Activated naive CD8-positive, alpha-beta T cell treated with anti-CD3 and anti-CD28 coated beads for 36 hours (primary cell): Measurements from ENCODE around the gene FUT3. TPM values are rescaled to one million over a fixed set of nuclear protein-coding genes. Genes with fewer than 3 reads are reported as not detected.
"Not testable (repeated sequence)": the region's sequence is repeated elsewhere in the genome, so short reads cannot be mapped to it uniquely, and the experiment has no call there.

ENCODE experiments used
- DNase-seq: peaks from one replicate; pipeline ENCODE4 v3.0.0; 2021
- H3K27ac Mint-ChIP-seq: one replicate; pipeline ENCODE4 v1.8.0; 2022; ENCODE audit warnings: mild to moderate bottlenecking, moderate library complexity, mixed read lengths
- H3K27me3 Mint-ChIP-seq: one replicate; pipeline ENCODE4 v1.8.0; 2022; ENCODE audit warnings: mild to moderate bottlenecking, mixed read lengths
- H3K36me3 Mint-ChIP-seq: one replicate; pipeline ENCODE4 v1.8.0; 2021; ENCODE audit warnings: mild to moderate bottlenecking, mixed read lengths
- H3K4me1 Mint-ChIP-seq: one replicate; pipeline ENCODE4 v1.8.0; 2021; ENCODE audit warnings: mixed read lengths
- H3K4me3 Mint-ChIP-seq: one replicate; pipeline ENCODE4 v1.8.0; 2022; ENCODE audit warnings: mild to moderate bottlenecking, moderate library complexity, mixed read lengths
- H3K9me3 Mint-ChIP-seq: one replicate; pipeline ENCODE4 v1.8.0; 2022; ENCODE audit warnings: mixed read lengths
- total RNA-seq, 2 experiments: library from RNA; stranded (reverse); gene quantifications; one replicate each; pipeline ENCODE4 v1.2.3, GENCODE V29; 2021

Gene FUT3
- total RNA-seq, 2 experiments from 2014 or later, result not detected

- H3K27ac Mint-ChIP-seq, result no peak overlapping the region
- DNase-seq, result no peak
- no peaks in the 10 kb centered on the region for H3K27me3 Mint-ChIP-seq
- no peaks in the 10 kb centered on the region for H3K36me3 Mint-ChIP-seq
- no peak overlapping the region for H3K4me3 Mint-ChIP-seq
- no peaks in the 10 kb centered on the region for H3K9me3 Mint-ChIP-seq
- no peaks in the 10 kb centered on the region for H3K4me1 Mint-ChIP-seq
These were observed 16.2 kb upstream of the FUT3 start for GRCh38 chr19:5867201-5868136.

- H3K27ac Mint-ChIP-seq, result no peak overlapping the region
- H3K27me3 Mint-ChIP-seq, result no peaks in the 10 kb centered on the region
- DNase-seq, result no peak
- no peaks in the 10 kb centered on the region for H3K9me3 Mint-ChIP-seq
- H3K4me3 Mint-ChIP-seq, result no peak overlapping the region
- no peaks in the 10 kb centered on the region for H3K4me1 Mint-ChIP-seq
- H3K36me3 Mint-ChIP-seq, result no peaks in the 10 kb centered on the region
These were observed 14.5 kb upstream of the FUT3 start for GRCh38 chr19:5865772-5866171.

DNA sequence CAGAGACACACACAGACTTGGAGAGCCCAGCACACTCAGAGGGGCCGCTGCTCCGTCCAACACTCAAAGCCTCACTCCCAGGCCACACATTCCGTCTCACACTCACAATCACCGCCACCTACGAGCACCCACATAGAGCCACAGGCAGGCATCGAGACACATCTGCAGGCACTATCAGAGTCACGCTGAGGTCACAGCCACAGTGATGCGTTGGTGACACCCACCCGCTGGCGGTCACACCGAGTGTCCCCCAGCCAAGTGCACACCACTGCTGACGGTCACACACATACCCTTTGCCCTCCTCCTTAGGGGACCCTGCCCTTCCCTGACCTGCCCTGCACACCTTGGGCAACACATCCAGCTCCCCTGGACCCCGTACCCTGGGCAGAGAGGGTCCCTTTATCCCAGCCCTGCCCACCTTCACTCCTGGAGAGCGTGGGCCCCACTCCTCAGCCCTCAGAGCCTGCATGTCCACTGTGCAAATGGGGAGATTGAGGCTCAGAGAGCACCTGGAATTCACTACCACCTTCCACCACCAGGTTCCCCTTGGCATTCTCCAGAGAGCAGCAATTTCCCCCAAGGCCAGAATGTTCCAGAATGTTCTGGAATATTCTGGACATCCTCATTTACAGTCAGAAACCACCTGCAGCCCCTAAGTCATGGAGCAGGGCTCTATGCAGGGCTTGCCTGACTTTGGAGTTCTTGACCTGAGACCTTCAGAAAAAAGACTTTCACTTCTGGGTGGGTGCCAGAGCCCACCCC is 13.7 kb upstream of the FUT3 start:
- no peaks in the 10 kb centered on the region for H3K4me1 Mint-ChIP-seq
- no peaks in the 10 kb centered on the region for H3K36me3 Mint-ChIP-seq
- no peaks in the 10 kb centered on the region for H3K27me3 Mint-ChIP-seq
- no peak overlapping the region for H3K27ac Mint-ChIP-seq
- no peaks in the 10 kb centered on the region for H3K9me3 Mint-ChIP-seq
- DNase-seq, result no peak
- H3K4me3 Mint-ChIP-seq, result no peak overlapping the region

DNA sequence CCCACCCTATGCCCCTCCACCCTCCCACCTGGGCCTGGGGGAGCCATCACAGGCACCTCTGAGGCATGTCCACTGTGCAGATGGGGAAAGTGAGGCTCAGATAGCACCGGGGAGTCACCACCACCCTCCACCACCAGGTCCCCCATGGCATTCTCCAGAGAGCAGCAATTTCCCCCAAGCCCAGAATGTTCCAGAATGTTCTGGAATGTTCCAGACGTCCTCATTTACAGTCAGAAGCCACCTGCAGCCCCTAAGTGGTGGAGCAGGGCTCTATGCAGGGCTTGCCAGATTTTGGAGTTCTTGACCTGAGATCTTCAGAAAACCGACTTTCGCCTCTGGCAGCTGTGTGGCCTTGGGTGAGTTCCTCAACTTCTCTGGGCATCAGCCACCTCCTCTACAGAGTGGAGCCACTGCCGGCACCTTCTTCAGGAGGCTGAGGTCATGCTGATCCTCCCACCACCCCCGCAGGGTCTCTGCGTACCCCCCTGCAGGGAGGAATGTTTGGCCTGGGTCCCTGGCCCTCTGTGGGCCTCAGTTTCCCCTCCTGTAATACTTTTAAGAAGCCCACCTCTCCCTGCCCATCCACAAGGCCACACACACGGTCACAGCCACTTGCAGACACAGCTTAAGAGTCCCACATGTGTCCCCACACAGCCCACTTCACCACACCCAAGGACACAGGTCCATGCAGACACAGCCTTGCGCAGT is 12.9 kb upstream of the FUT3 start:
- H3K4me1 Mint-ChIP-seq, result no peaks in the 10 kb centered on the region
- no peak overlapping the region for H3K4me3 Mint-ChIP-seq
- no peaks in the 10 kb centered on the region for H3K27me3 Mint-ChIP-seq
- H3K9me3 Mint-ChIP-seq, result no peaks in the 10 kb centered on the region
- H3K36me3 Mint-ChIP-seq, result no peaks in the 10 kb centered on the region
- no peak overlapping the region for H3K27ac Mint-ChIP-seq
- DNase-seq, result no peak

DNA sequence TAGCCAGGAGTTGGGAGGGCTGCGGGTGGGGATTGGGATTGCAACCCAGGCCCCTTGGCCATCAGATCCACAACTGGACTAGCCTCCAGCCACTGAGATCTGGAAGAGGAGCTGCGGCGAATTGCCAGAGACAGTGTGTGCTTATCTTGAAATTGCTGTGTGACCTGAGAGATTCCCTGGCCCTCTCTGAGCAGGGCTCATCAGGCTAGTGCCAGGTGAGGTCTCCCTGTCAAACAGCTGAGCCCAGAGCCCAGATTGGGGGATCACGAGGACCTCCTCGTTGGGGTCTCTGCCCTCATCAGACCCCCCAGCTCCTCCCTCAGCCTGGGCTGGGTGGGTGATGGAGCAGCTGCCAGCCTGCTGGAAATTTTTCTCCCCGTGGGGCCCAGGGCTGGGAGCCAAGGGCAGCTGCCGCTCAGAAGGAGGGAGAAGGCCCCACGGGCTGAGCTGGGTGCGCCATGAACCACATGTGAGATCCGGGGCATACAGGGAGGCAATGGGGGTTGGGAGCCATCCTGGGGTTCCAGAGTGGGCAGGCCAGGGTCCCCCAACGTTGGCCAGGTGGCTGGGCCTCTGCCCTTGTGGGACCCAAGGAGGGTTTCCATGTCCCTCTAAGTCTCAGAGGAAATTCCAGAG is 11.9 kb upstream of the FUT3 start:
- H3K4me3 Mint-ChIP-seq, result no peak overlapping the region
- no peaks in the 10 kb centered on the region for H3K4me1 Mint-ChIP-seq
- no peak overlapping the region for H3K27ac Mint-ChIP-seq
- no peaks in the 10 kb centered on the region for H3K9me3 Mint-ChIP-seq
- DNase-seq, result no peak
- H3K27me3 Mint-ChIP-seq, result no peaks in the 10 kb centered on the region
- no peaks in the 10 kb centered on the region for H3K36me3 Mint-ChIP-seq

- H3K36me3 Mint-ChIP-seq, result no peaks in the 10 kb centered on the region
- peaks cover 4% of the 10 kb centered on the region for H3K27me3 Mint-ChIP-seq
- H3K27ac Mint-ChIP-seq, result no peak overlapping the region
- no peaks in the 10 kb centered on the region for H3K9me3 Mint-ChIP-seq
- DNase-seq, result no peak
- no peaks in the 10 kb centered on the region for H3K4me1 Mint-ChIP-seq
- H3K4me3 Mint-ChIP-seq, result no peak overlapping the region
These were observed 6.2 kb upstream of the FUT3 start for GRCh38 chr19:5857203-5858081.

DNA sequence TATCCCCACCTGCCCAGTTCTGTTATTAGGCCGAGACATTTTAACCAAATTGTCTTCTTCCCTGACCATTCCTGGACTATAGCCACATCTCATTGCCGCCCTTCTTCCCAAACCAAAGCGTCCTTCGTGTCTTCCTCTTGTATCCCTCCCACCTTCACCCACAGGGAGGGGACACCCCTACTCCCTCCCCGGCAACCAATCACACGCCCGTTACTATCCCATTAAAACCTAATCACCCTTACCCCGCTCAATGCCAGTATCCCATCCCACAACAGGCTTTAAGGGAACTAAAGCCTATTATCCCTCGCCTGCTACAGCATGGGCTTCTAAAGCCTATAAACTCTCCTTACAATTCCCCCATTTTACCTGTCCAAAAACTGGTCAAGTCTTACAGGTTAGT is 3.9 kb upstream of the FUT3 start:
- H3K27ac Mint-ChIP-seq, DNase-seq, H3K36me3 Mint-ChIP-seq, H3K9me3 Mint-ChIP-seq, H3K4me1 Mint-ChIP-seq, H3K27me3 Mint-ChIP-seq, H3K4me3 Mint-ChIP-seq: not testable (repeated sequence)

DNA sequence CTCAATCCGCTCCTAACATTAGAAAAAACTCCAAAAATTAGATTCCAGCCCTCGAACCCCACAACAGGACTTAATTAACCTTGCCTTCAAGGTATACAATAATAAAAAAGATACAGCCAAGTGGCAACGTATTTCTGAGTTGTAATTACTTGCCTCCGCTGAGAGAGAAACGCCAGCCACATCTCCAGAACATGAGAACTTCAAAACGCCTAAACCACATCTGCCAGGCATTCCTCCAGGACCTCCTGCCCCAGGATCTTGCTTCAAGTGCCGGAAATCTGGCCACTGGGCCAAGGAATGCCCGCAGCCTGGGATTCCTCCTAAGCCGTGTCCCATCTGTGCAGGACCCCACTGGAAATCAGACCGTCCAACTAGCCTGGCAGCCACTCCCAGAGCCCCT is 2.9 kb upstream of the FUT3 start:
- H3K36me3 Mint-ChIP-seq, H3K4me3 Mint-ChIP-seq, DNase-seq, H3K27ac Mint-ChIP-seq, H3K27me3 Mint-ChIP-seq, H3K4me1 Mint-ChIP-seq, H3K9me3 Mint-ChIP-seq: not testable (repeated sequence)

GRCh38 chr19:5850743-5851293 is 431 bp downstream of the FUT3 start:
- Mint-ChIP-seq H3K27ac (no peak overlapping the region), H3K4me1 (no peaks in the 10 kb centered on the region), H3K36me3 (no peaks in the 10 kb centered on the region), H3K27me3 (peaks cover 4% of the 10 kb centered on the region), H3K4me3 (no peak overlapping the region), H3K9me3 (no peaks in the 10 kb centered on the region)
- DNase-seq, result no peak

- no peak overlapping the region for H3K27ac Mint-ChIP-seq
- no peaks in the 10 kb centered on the region for H3K36me3 Mint-ChIP-seq
- H3K4me3 Mint-ChIP-seq, result no peak overlapping the region
- peaks cover 4% of the 10 kb centered on the region for H3K27me3 Mint-ChIP-seq
- H3K9me3 Mint-ChIP-seq, result no peaks in the 10 kb centered on the region
- no peaks in the 10 kb centered on the region for H3K4me1 Mint-ChIP-seq
- DNase-seq, result no peak
These were observed 1.1 kb downstream of the FUT3 start for GRCh38 chr19:5850189-5850588.

DNA sequence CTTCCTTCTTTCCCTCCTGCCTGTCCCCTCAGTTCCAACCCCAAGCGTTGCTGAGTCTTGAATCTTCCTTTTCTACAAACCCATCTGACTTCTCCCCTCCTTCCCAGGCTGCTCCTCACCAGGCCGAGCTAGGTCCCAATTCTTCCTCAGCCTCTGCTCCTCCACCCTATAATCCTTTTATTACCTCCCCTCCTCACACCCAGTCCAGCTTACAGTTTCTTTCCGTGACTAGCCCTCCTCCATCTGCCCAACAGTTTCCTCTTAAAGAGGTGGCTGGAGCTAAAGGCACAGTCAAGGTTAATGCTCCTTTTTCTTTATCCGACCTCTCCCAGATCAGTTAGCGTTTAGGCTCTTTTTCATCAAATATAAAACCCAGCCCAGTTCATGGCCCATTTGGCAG is 2.6 kb downstream of the FUT3 start:
- H3K27ac Mint-ChIP-seq, H3K4me3 Mint-ChIP-seq, H3K4me1 Mint-ChIP-seq, H3K27me3 Mint-ChIP-seq, H3K9me3 Mint-ChIP-seq, H3K36me3 Mint-ChIP-seq, DNase-seq: not testable (repeated sequence)

DNA sequence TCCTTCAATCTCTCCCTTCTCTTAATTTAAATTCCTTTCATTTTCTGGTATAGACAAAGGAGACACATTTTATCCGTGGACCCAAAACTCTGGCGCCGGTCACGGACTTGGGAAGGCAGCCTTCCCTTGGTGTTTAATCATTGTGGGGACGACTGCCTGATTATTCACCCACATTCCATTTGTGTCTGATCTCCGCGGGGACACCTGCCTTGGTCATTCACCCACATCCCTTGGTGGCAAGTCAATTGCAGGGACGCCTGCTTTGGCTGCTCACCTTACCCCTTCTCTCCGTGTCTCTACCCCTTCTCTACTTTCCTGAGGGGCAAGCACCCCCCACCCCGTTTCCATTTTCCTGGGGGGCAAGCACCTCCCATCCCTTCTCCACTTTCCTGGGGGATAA is 3.4 kb downstream of the FUT3 start:
- H3K4me1 Mint-ChIP-seq, H3K27ac Mint-ChIP-seq, H3K27me3 Mint-ChIP-seq, H3K36me3 Mint-ChIP-seq, H3K9me3 Mint-ChIP-seq, DNase-seq, H3K4me3 Mint-ChIP-seq: not testable (repeated sequence)

GRCh38 chr19:5844456-5845433 is 6.5 kb downstream of the FUT3 start:
- H3K36me3 Mint-ChIP-seq, result no peaks in the 10 kb centered on the region
- DNase-seq, result no peak
- no peak overlapping the region for H3K4me3 Mint-ChIP-seq
- H3K27ac Mint-ChIP-seq, result no peak overlapping the region
- H3K4me1 Mint-ChIP-seq, result peaks cover under 1% of the 10 kb centered on the region
- no peaks in the 10 kb centered on the region for H3K27me3 Mint-ChIP-seq
- no peaks in the 10 kb centered on the region for H3K9me3 Mint-ChIP-seq
